Right lobe of liver (tissue), 4 donors: ENCODE data around the gene COL25A1.

Experiments used
- POLR2A ChIP-seq: fragments of 450-650 bp; IDR thresholded peaks from one replicate; pipeline ENCODE4 v1.6.1; 2017; ENCODE audit warnings: antibody characterized with exemption, mild to moderate bottlenecking
- TF ChIP-seq, protein P1 (sequence below), 4 donors: fragments of 200-600 bp in 3 of 4; fragments of 450-650 bp in 1 of 4; IDR thresholded peaks; one replicate each; pipeline versions ENCODE4 v1.5.1 to v1.8.0; 2016 to 2022; ENCODE audit warnings: antibody characterized with exemption in 4 of 4, mild to moderate bottlenecking in 2 of 4
- donor health status: DM: no; HTN: no; CAD: no.
- donor health status: DM: no; HTN: no; CAD: no.
- donor health status: DM: no; HTN: yes; CAD: no.

DNA sequence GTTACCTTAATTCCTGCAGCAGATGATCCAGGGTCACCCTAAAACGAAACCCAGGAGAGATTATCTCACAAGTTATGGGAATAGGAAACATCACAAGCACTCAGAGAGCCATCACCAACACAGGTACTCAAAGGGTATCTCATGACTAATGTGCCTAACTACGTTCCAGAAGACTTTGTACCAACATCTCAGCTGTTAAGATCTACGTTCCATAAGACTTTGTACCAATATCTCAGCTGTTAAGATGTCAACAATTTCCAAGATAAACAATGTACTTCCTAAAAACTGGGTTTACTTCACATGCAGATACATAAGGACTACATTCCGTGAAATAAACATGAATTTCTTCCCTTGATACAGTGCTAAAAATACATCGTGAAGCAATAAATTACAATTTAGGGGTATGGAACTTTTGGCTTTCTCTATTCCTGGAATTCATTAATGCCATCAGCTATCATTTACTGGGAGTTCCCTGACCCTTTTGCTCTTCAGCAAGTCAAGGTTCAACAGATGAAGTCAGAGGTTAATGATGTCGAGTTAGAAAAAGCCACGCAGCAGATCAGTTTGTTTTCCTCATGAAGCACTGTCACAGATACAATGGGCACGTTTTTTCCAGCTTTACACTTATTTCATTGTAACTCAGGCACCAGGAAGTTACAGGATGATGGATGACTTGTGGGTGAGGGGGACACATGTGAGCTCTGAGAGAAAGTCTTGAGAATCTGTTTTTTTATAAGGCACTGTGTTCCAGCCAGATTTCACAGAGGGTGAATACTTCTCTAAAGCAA lies 412.6 kb downstream of the COL25A1 start:
- TF ChIP-seq POLR2A, result no peak
- TF ChIP-seq, protein P1, sequence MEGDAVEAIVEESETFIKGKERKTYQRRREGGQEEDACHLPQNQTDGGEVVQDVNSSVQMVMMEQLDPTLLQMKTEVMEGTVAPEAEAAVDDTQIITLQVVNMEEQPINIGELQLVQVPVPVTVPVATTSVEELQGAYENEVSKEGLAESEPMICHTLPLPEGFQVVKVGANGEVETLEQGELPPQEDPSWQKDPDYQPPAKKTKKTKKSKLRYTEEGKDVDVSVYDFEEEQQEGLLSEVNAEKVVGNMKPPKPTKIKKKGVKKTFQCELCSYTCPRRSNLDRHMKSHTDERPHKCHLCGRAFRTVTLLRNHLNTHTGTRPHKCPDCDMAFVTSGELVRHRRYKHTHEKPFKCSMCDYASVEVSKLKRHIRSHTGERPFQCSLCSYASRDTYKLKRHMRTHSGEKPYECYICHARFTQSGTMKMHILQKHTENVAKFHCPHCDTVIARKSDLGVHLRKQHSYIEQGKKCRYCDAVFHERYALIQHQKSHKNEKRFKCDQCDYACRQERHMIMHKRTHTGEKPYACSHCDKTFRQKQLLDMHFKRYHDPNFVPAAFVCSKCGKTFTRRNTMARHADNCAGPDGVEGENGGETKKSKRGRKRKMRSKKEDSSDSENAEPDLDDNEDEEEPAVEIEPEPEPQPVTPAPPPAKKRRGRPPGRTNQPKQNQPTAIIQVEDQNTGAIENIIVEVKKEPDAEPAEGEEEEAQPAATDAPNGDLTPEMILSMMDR (IDR thresholded peaks at IDR 0.05), result no peak
